GM19397 (cell line): Measurements from ENCODE around the gene PSMD12.
"Not testable (repeated sequence)": the region's sequence is repeated elsewhere in the genome, so short reads cannot be mapped to it uniquely, and the experiment has no call there.

Experiments
- ATAC-seq: cut with Tn5 transposase; IDR thresholded peaks from one replicate; pipeline ENCODE4 v1.9.1; 2021; ENCODE audit warnings: mild to moderate bottlenecking, moderate library complexity; ENCODE audit not compliant: unreplicated experiment

PSMD12 gene

DNA sequence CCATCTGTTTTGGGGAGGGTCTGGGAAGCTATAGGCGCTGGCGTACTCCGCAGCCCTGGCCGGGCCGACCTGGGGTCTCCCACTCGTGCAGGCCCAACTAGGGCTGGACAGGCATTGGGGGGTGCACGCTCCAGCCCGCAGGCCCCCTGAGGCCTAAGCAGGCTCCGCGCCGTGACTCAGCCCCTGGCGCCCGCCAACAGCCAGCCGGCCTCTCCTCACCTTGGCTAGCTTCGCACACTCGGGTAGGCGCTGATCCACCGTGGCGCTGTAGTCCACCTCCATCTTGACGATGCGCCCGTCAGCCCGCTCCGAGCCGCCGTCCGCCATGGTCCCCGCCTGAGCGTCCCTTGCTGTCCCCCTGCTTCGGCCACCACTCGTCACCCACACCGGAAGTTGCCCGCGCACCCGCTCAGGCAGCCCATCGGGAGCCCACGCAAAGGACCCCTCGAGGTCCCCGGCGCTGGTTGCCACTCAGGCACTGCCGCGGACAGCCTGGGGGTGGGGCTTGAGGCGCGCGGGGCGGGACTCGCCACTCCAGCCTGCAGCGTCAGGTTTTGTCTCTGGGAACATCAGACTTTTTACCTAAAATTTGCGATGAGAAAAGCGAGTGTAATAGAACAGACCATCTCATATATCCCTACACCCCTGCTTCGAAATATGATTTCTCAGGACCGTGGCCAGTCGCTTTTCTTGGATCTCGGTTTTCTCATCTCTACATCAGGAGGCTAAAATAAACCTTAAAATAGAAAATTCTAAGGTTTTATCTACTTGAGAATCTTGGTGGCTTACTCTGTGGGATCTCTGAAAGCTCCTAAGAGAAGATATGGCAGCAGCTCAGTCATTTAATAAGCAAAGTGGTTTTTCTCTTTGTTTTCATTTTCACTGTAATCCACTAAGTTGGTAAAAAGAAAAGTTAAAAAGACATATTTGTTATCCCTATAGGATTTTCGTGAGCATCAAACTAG is at the start of gene PSMD12:
Gene PSMD12, minus strand, starts transcription at position 385 of the 965 bp plus-strand sequence. Its CDS starts 58 bp downstream, at position 327.
- ATAC-seq: peak; percentile 86

DNA sequence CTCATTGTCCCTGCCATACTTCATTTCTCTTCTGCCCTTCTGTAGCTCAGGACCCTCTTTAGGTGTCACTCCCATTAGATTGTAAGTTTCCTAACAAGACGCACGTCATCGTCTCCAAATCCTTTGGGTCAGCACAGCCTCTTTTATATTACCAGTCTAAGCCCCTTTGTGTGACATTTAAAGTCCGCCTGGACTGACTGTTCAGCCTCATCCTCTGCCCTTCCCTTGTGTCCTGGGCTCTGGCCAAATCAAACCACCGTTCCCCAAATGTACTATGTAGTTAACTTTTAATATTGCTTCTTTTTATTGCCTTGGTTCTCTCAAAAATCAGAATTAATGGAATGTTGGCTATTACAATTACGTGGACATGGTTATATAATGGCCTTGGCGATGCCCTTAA is 48.9 kb upstream of the PSMD12 start:
- ATAC-seq: no peak

DNA sequence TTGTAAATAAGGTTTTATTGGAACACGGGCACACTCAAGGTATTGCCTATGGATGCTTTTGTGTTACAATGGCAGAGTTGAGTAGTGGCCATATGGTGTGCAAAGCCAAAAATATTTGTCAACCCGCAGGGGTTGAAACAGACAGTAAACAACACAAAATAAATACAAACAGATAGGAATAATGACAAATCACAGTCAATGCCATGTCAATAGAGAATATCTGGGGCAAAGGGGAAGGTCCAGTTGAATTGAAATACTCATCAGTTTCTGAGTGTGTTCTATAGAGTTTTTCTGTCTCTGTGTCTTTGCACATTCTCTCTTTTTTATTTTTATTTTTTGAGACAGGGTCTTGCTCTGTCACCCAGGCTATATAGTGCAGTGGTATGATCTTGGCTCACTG is 48.2 kb upstream of the PSMD12 start:
- ATAC-seq: no peak

DNA sequence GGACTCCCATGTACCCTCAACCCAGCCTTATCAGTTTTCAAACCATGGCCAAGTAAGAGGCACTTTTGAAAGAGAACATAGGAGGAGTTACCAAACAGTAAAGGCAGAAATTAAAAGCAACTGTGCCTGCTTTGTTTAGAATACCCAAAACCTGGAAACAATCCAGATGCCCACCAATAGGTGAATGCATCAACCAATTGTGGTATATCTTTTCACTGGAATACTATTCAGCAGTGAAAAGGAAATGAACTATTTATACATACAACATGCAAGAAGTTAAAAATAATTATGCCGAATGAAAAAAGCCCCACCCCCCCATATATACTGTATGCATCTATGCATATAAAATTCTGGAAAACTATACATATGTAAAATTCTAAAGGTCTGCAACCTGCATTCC is 47.8 kb upstream of the PSMD12 start:
- no peak for ATAC-seq

DNA sequence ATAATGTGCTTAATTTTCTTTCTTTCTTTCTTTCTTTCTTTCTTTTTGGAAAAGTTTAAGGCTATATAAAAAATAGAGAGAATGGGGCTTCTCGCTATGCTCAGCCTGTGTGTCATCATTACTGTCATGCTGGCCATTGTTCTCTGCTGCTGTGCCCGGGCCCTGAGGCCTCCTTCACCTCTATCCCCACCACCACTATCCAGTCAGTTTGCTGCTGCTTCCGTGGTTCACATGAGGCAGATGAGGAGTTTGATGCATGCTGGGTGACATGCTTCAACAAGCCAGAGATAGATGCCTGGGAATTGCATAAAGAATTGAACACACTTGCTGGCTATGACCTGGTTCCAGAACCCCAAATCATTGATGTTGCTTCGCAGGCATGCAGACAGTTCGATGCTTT is 47.0 kb upstream of the PSMD12 start:
- ATAC-seq: no peak

DNA sequence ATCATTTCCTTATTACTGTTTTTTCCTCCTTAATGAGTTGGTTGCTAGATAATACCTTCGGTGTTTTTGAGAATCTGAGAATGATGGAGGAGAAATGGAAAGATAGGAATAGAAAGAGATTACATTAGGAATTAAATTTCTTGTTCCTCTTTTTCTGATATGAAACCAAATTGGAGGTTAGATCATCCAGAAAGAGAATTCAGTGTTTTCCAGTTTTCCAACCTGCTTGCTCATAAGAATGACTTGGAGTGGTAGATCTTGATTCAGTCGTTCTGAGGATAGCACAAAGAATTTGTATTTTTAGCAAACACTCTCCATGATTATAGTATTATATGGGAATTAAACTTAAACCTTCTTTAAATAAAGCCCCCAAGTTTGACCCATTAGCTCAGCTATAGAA is 46.6 kb upstream of the PSMD12 start:
- ATAC-seq: no peak

DNA sequence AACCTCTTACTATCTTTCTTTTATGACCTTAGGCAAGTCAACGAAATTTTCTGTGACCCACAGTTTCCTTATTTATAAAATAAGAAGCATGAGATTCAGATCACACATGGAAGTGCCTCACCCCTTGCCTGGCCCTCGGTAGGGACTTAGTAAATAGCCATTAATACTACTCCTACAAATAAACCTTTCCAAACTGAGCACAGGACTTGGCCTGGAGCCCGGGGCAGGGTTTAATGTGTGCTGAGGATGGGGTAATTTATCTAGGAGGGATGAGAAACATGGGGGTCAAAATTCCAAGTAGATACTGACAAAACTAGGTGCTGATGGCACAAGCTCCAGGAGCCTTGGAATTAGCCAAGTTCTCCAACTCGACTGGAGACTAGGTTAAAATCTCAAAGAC is 45.7 kb upstream of the PSMD12 start:
- ATAC-seq: no peak

DNA sequence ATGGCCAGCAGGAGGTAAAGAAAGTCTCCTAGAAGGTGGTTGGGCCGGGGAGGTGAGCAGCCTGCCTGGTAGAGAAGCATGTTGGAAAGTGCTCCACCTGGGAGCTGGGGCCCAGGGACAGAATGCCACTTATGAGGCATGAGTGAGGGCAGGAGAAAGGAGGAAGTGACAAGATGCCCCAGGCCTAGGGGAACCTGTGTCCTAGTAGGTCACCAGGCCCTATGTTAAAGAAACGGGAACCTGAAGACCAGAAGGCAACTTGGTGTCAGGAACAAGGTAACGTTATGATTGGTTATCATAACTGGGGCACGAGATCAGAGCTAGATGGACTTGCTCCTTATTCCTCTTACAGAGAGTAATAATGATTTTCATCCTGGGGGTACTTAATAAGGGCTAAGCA is 45.0 kb upstream of the PSMD12 start:
- no peak for ATAC-seq

DNA sequence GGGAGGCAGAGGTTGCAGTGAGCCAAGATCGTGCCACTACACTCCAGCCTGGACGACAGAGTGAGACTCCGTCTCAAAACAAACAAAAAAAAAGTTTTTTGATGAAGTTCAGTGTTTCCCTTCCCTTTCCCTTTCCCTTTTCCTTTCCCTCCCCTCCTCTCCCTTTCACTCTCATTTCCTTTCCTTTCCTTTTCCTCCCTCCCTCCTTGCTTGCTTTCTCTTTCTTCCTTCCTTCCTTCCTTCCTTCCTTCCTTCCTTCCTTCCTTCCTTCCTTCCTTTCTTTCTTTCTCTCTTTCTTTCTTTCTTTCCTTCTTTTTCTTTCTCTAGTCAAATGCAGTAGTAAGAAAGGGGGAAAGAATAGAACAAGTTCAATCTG is 42.1 kb upstream of the PSMD12 start:
- ATAC-seq: not testable (repeated sequence)

DNA sequence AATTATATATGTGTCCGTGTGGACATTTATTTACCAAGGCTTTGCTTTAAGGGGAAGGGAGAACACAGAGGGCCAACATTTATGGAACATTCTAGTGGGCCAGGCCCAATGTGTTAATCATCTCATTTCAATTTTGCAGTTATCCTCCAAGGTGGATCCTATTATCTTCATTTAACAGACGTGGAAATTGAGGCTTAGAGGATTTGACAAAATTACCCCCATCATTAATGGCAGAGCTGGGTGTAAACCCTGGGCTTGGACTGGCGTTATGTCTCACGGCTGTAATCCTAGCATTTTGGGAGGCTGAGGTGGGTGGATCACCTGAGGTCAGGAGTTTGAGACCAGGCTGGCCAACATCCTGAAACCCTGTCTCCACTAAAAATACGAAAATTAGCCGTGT is 37.1 kb upstream of the PSMD12 start:
- no peak for ATAC-seq

DNA sequence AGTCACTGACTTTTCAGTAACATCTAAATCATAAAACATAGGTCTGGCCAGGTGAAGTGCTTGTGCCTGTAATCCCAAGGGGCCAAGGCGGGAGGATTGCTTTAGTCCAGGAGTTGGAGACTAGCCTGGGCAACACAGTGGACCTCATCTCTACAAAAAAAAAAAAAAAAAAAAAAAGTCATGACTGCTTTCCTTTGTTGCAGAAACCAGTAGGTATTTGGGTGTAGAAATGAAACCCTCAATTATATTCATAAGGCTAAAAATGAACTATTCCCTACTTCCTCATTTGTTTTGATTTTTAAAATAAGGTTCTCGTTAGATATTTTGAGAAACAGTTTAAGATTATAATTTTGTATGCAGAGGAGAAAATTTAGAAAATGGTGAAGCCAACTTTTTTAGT is 36.7 kb upstream of the PSMD12 start:
- ATAC-seq: no peak

DNA sequence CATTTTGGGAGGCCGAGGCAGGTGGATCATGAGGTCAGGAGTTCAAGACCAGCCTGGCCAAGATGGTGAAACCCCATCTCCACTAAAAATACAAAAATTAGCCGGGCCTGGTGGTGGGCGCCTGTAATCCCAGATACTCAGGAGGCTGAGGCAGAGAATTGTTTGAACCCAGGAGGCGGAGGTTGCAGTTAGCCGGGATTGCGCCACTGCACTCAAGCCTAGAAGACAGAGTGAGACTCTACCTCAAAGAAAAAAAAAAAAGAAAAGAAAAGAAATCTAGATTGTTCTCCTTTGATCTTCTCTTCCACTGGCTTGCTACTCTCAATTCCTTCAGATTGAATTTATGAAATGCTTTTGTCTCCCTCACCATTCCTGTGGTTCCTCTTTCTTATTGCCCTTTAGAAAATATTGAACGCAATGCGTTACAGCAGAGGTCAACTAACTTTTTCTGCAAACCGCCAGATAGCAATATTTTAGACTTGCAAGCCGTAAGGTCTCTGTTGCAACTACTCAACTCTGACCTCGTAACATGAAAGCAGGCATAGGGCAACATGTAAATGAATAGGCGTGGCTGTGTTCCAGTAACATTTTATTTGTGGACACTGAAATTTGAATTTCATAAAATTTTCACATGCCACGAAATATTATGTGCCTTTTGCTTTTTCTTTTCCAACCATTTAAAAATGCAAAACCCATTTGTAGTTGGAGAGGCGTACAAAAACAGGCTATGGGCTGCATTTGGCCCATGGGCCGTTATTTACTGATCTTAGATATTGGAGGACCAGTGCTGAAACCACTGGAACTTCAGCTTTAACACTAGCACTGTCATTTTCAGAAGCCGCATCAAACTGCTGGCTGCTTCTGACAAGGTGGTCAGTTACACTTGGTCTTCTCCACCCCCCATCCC is 35.5 kb upstream of the PSMD12 start:
- ATAC-seq: no peak

DNA sequence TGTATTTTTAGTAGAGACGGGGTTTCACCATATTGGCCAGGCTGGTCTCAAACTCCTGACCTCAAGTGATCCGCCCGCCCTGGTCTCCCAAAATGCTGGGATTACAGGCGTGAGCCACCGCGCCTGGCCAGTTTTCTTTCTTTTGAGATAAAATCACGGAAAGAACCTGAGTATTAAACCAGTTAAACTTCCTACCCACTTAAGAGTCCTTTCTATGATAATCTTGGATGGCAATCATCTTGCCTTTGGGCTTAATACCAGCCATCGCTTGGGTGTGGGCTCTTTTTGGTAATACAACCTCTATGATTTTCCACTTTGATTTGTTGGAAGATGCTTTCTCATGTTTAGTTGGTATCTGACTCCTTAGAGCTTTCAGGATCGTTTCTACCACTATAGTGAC is 34.7 kb upstream of the PSMD12 start:
- ATAC-seq: no peak

DNA sequence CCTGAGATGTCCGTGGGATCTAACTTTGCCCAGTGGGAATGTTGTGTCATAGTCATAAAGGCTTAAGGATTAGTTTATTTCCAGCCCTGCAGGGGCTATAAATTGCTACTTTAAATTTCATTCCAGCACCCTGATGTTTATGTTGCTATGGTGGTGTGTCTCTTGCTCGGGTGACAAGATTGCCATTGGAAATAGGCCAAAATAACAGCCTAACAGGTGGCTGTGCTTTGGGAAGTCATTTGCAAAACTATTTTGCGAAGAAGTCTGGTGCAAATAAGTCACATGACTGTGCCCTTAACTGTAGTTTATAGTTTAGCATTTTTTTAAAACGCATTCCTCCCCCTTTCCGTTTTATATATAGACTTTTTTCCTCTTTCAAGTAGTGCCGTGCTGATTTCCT is 33.8 kb upstream of the PSMD12 start:
- ATAC-seq: no peak

DNA sequence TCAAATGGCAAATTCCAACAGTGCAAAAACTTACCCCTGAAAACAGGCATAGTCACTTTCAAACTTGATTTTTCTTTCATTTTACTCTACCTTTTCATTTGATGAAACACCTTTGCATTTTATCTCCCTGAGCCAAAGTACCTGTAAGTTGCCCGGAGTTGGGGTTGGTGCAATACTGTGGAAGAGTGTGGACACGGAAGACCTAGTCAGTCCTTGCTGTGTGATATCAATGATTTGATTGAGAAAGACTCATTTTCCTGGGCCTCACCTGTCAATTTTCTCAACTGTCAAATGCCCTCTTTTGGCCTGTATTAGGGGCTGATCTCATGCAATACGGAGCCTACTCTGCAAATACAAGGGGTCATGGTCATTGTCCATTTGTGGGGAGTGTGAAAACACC is 33.3 kb upstream of the PSMD12 start:
- ATAC-seq: no peak

DNA sequence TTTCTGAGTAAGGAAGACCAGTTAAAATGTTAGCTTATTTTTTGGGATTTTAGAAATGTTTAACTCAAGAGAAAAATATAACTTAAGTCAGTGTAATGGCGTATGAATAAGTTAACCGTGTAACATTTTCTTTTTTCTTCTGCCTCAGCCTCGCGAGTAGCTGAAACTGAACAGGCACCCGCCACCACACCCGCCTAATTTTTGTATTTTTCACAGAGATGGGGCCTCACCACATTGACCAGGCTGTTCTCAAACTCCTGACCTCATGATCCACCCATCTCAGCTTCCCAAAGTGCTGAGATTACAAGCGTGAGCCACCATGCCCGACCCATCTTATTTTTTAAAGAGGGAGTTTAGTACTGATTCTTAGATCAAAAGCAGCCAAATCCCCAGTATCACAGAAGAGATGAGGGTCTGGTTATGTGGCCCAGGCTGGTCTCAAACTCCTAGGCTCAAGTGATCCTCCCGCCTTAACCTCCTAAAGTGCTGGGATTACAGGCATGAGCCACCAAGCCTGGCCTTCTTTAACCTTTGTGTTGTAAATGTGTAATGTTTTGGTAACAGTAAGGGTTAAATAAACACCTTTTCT is 27.5 kb upstream of the PSMD12 start:
- ATAC-seq: no peak

DNA sequence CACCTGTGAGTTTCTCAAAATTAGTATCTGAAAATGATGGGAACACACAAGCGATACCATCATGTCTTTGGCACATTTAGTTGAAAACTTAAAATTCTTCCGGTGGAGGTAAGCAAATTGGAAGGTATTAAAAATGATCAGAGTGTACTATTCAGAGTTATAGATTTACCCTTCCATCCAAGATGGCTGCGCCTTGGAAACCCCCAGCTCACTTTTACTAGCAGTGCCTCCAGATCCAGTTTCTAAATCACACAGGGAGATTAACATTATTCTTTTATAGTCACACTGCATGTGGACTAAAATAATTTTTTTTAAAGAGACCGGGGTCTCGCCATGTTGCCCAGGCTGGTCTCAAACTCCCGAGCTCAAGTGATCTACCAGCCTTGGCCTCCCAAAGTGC is 25.7 kb upstream of the PSMD12 start:
- ATAC-seq: no peak

DNA sequence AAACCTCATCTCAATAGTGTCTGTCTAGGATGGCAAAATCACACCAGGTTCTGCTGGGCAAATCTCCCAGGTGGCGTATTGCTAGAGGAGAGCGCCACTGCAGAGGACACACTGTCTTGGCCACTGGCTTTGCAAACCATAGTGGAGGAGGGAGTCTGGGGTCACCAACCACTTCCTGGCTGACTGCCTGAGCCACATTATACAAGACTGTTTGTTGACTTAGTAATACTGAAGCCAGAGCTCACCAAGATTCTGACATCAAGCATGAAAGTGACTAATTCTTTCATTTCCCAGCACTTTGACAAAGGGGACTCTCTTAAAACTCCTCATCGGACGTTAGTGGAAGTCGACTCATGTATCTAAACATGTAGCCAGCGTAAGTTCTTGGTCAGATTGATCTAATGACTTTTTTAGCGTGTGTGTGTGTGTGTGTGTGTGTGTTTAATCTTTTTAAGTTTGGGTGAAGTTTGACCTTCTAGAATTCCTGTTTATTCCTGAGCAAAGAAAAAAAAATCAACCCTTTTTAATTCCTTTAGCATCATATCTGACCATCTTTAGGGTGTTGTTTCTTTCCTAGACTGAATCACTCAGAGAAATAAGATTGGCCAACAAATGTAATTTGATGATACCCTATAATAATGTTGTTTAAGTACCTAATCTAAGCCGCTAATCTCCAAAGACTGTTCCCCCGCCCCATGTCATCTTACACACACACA is 24.4 kb upstream of the PSMD12 start:
- peak; percentile 90 for ATAC-seq

DNA sequence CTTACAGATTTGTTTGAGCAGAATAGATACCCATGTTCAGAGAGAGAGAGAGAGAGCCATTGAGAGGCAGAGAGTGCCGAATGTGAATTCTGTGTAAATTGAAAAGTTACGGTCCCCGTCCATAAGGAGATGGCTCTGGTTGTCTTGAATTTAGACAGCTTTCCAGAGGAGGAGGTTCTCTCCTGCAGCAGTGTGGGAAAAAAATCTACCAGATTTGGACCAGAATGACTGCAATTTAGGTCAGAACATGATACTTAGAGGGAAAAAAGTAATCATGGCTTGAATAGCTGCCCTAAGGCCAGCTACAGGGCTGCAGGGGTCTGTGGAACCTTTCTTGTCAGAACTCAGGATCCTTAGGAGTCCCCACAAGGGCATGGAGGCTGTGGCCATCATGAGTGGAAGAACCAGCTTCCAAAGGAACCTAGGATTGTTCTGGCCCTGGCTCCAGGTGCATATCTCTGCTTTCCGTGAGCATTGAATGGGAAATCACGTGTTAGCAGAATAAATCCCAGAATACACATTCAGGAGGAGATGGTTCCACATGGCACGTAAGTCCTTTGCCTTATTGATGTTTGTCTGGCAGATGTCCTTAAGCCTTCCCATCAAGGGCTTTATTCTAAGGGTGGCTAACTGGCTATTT is 23.7 kb upstream of the PSMD12 start:
- ATAC-seq: no peak

DNA sequence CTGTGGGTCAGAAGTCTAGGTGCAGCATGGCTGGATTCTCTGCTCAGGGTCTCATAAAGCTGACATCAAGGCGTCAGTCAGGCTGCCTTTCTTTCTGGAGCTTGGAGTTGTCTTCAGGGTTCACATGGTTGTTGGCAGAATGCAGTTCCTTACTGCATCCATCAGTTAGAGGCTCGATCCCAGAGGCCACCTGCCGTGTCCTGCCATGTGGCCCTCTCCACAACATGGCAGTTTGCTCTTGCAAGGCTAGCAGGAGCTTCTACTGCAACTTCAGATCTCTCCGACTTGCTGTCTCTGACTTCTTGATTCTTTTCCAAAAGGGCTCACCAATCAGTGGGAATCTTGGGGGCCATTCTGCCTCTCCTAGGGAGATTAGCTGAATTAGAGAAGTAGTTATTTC is 22.6 kb upstream of the PSMD12 start:
- ATAC-seq: no peak
